ENCODE data around the gene SULT1C2.
"Not testable (repeated sequence)": the region's sequence is repeated elsewhere in the genome, so short reads cannot be mapped to it uniquely, and the experiment has no call there.

Gene SULT1C2

GRCh38 chr2:108288534-108289106, at the start of gene SULT1C2:
SULT1C2 (plus strand) TSS chr2:108288895; CDS start chr2:108293668, 4,773 bp downstream.
- DNase-seq, result no peak

DNA sequence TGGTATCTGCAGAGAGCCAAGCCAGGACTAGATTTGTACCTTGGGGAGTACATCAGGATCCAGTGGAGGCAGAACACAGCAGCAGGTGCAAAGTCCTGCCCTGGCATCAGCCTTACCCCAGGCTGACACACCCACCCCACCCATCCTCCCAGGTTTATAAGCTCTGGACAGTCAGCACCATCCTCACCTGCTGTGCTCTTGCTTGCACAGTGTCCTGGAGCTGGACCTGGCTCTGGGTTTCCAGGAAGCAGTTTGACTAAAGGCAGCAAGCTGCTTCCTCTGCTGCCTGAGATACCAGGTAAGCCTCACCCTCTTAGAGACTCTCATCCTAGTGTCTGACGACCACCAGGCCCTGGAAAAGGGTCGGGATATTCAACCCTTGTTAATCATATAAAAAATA, 48.9 kb upstream of the SULT1C2 start, which contains the start of gene SULT1C3:
TSS of gene SULT1C3 (plus strand) at position 183 of the 400 bp plus-strand sequence. CDS start 7,227 bp downstream, outside the sequence.
- DNase-seq, result no peak

- DNase-seq, result no peak
These were observed 47.7 kb upstream of the SULT1C2 start for GRCh38 chr2:108240966-108241365.

- no peak for DNase-seq
These were observed 45.1 kb upstream of the SULT1C2 start for GRCh38 chr2:108243566-108243965.

DNA sequence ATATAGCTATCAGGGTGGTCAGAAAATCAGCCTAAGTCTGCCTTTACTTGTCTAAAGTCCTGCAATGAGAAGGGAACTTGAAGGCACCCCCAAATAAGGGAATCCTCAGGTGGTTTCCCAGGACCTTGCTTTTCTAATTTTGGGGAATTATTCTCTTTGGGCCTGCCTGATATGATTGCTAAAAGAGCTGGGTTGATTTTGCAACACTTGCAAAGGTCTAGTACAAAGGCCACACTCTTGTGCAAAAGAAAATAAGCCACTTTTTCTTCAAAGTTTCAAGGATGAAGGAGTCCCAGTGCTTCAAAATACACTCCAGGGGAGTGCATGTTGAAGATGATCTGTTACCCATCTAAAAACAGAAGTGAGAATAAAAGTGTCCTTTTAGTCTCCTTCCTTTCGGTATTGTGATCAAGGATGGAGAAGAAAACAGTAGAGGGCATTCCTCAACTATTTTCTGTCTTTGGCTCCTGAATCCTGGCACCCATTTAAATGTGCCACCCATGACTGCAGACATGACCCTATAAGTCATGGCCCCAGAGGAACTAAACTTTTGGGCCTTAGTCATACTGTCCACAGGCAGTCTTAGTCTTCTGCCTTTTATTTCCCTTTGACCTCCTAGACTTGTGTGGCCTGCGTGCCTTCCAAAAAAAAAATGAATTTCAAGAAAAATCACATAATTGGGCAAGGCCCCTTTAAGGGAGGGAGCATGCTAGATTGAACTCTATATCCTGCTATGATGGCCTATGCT, 43.9 kb upstream of the SULT1C2 start:
- DNase-seq, result no peak

DNA sequence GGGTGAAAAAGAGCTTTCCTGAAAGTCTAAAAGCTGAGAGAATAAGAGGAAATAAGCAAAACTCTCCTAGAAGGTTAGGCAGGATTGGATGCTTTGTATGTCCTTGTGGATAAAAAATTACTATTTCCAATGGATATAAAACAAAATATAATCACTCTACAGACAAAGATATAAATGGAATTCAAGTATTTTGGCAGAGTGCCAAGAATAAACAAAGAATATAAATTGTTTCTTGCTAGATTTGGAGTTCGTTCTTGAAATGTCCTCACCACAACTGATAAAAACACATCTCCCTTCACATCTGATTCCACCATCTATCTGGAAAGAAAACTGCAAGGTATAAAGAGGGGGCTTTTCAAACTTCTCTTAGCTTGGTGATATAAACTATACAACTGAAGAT, 35.6 kb upstream of the SULT1C2 start:
- DNase-seq, result no peak

GRCh38 chr2:108257757-108258331, 30.9 kb upstream of the SULT1C2 start:
- no peak for DNase-seq

DNA sequence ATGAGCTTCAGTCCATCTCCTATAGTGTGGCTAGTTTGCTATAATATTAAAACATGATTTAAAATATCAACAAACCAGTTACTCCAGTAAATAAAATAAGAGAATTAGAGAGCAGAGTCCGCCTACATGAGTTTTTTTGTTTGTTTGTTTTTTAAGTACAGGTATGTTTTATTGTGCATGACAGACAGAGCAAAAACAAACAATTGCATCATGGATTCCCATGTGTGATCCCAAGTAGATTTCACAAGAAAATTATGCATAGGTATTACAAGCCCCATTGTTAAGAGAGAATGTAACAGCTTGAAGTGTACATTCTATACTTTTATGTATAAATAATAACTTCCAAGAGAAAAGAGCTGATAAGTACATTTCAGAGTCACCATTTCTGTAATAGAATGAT, 27.9 kb upstream of the SULT1C2 start:
- DNase-seq, result no peak

DNA sequence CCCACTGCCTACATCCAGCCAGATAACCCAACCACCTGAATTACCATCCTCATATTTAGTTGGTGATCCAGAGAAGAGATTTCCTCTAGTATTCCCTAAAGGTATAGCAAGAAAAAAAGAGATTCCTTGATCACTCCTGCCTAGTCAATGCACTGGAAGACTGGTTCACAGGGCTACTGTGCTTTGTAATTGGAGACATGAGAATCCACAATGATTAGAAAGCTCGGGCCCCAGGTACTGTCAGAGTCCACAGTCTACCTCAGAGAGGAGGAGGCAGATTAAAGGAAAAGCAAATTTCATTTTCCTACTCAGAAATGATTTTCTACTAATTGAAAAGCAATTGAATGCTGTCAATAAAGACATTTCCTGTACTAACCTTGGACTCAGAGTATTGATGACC, 26.7 kb upstream of the SULT1C2 start:
- no peak for DNase-seq

GRCh38 chr2:108263401-108263800, 25.3 kb upstream of the SULT1C2 start:
- DNase-seq, result no peak

DNA sequence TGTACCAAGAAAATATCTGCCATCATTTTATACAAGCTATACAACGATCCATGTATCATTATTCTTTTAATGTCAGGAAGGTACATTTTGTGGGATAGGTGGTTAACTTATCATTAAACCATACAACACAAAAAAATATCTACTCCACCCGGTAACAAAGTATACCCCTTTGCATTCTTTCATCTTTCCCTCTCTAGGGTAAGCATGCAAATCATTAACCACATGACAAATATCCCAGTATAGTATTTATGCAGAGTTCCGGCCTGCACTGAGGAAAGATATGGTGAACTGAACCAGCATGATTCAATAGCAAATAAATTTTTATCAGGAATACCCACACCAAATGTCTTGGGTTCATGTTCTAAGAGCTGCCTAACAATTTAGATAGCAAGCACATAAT, 22.5 kb upstream of the SULT1C2 start:
- no peak for DNase-seq

DNA sequence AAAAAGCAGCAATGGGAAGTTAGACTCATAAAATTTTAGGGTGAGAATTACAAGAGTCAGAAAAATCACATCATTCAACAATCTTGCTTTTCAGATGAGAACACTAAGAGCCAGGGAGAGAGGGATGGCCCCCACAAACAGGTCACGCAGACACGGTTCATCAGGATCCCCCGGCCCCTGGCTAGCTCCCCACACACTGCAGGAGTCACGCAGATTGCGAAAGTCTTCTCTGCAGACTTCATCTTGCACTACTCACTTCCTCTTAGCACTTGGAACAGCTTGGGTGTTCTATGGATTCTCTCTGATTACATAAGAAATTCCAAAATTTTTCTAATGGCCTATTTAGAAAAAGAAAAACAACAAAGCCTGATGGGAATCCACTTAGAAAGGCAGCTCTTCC, 21.6 kb upstream of the SULT1C2 start:
- DNase-seq, result no peak

DNA sequence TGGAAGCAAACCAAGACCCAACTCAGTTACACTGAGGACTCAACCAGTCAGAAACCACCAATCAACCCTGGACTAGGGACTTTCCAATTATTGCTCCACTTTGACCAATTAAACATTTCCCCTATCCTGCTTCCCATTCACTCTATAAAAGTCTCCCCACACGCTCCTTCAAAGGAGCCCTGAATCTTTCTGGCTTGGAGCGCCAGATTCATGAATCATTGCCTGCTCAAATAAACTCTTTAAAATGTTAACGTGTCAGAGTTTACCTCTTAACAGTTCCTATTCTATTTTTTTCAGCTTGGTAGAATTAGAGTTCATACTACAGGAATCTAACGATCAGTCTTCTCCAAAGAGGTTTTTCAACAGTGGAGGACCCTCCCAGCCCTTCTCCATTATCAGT, 20.7 kb upstream of the SULT1C2 start:
- no peak for DNase-seq

- DNase-seq, result no peak
These were observed 18.3 kb upstream of the SULT1C2 start for GRCh38 chr2:108270346-108270745.

- no peak for DNase-seq
These were observed 17.8 kb upstream of the SULT1C2 start for GRCh38 chr2:108270768-108271506.

DNA sequence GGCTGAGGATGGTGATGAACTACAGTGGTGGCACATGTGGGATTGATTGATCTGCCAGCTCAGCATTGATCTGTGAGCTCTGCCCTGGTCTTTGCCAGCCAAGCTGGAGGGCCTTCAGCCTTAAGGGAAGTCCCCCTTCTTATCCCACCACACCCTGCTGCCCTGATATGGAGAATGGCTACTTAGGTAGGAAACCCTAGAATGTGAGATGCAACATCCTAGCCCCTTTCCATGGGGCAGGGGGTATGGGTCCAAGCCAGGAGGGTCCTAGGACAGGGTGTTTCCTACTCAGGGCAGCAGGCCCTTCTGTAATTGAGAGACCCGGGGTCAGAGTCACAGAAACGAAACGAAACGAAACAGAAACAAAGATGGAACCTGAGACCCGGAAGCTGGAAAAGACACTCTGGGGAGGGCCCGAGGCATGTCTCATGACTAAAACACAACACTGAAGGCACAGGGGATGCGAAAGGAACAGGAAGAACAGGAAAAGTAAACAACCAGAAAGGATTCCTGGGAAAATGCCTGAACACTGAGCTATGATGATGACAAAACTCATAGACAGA, 16.9 kb upstream of the SULT1C2 start:
- DNase-seq, result no peak

DNA sequence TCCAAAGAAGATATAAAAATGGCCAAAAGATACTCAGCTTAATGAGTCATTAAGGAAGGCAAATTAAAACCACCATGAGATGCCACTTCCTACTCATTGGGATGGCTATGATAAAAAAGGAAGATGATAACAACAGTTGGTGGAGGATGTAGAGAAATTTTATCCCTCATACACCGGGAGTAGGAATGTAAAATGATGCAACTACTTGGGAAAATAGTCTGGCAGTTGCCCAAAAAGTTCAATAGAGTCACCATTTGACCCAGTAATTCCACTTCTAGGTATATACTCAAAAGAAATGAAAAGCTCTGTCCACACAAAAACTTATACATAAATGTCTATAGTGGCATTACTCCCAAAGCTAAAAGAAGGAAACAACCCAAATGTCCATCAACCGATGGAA, 10.1 kb upstream of the SULT1C2 start:
- DNase-seq, result no peak

DNA sequence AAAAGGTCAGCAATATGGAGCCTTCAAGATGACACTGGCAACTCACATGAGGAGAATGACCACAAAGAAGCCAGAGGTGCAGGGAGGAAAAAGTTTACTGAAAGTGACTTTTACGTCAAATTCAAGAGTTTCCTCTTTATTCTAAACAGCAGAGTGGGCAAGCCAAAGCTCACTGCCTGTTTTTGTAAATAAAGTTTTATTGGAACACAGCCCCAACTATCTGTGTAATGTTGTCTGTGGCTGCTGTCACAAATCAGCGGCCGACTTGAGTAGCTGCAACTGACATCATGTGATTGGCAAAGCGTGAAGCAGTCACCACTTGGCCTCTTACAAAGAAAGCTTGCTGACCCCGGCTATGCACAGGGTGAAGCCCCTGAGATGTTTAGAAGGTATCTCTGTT, 9.2 kb upstream of the SULT1C2 start:
- DNase-seq, result no peak

DNA sequence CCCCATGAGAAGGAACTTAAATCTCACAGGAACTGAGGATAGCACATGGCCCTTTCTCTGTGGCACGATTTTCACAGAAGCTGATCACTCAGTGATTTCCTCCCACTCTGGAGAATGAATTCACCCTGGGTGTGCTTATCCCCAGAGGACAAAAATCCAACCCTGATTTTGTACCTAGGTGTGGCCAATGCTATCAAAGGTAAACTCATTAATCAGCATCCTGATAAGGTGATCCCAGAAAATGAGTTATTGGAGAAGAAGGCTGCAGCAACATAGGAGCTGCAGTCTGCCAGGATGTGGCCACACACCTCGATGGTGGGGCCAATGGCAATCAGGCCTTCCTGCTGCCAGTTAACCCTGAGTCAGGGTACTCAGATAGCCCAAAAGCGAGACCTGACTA, 8.2 kb upstream of the SULT1C2 start:
- DNase-seq, result no peak

DNA sequence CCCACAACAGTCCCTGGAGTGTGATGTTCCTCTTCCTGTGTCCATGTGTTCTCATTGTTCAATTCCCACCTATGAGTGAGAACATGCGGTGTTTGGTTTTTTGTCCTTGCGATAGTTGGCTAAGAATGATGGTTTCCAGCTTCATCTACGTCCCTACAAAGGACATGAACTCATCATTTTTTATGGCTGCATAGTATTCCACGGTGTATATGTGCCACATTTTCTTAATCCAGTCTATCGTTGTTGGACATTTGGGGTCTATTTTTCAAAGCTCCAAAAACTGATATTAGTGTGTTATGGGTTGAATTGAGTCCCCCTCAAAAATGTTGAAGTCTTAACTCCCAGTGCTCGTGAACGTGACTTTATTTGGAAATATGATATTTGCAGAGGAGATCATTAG, 4.1 kb upstream of the SULT1C2 start:
- DNase-seq, result not testable (repeated sequence)

GRCh38 chr2:108285616-108286015, 3.1 kb upstream of the SULT1C2 start:
- no peak for DNase-seq

DNA sequence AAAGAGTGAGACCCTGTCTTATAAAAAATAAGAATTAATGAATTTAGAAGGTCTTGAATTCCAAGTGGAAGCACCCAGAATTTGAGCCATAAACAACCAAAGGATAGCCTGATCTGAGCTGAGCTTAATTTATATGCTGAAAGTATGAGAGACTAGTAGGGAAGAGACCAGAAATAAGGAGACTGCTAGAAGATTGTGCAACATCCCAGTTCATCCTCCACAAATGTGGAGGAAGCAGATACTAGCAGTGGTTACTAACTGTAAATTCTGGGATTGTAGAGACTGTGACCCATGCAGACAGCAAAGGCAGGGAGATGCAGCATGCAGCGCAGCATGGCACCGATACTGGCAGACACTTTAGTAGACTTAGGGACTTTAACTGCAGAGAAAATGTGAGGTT, 1.5 kb upstream of the SULT1C2 start:
- DNase-seq, result no peak

- no peak for DNase-seq
These were observed 5.2 kb downstream of the SULT1C2 start for GRCh38 chr2:108293850-108294249.
